Fibroblast of skin of scalp (primary cell): ENCODE data around the gene ATRNL1.
"Not testable (repeated sequence)": the region's sequence is repeated elsewhere in the genome, so short reads cannot be mapped to it uniquely, and the experiment has no call there.

Source experiments
- DNase-seq: peaks from one replicate; pipeline ENCODE4 v3.0.0-alpha.2; 2013

Gene ATRNL1

GRCh38 chr10:115638246-115638645 is 545.1 kb downstream of the ATRNL1 start:
- no peak for DNase-seq

GRCh38 chr10:115649217-115649616 is 556.1 kb downstream of the ATRNL1 start:
- no peak for DNase-seq

GRCh38 chr10:115653473-115653872 is 560.3 kb downstream of the ATRNL1 start:
- no peak for DNase-seq

GRCh38 chr10:115654961-115655360 is 561.8 kb downstream of the ATRNL1 start:
- DNase-seq, result no peak

DNA sequence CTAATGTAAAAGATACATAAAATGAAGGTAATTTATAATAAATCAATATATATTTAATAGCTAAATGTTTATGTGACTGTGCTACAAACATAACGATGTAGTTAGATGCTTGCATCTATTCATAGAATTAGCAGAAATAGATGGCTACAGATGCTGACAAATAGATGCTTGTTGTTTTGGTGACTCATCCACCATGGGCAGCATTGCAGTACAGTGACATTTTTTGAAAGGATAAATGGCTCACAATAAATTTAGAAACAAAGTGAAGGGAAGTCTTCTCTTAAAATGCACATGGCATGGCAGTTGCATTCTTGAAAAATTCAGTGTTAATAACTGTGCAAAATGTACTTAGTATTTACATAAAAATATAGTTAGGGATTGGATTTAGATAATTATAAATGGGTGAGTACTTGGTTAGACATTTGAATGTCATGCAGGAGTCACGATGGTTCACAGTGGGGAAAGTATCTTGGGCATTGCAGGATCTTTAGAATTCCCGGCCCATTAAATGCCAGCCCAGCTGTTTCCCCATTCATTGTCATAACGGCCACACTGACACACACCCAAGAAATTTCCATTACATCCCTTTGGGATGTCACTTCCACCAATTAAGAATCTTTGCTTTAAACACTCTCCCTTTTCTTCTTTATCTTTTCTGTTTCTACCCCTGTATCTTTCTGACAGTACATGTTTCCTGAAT is 564.1 kb downstream of the ATRNL1 start:
- DNase-seq, result no peak

- DNase-seq, result peak; percentile 4
Measured at GRCh38 chr10:115659616-115660015, 566.5 kb downstream of the ATRNL1 start.

DNA sequence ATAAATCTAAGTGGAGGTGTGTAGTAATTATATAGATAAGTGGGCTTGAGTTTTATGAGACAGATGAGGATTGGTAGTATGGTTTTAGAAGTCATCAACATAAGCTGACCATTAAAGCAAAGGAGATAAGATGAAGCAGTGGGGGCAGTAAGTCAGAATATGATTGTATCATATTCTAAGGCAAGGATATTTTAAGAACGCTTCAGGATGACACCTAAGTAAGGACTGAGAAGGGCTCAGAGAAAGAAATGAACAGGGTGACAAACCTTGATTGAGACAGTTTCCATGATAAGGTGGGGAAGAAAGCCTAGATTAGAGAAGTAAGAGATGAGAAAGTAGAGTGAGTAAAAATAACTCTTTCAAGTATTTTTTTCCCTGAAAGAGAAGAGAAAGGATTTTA is 567.2 kb downstream of the ATRNL1 start:
- no peak for DNase-seq

DNA sequence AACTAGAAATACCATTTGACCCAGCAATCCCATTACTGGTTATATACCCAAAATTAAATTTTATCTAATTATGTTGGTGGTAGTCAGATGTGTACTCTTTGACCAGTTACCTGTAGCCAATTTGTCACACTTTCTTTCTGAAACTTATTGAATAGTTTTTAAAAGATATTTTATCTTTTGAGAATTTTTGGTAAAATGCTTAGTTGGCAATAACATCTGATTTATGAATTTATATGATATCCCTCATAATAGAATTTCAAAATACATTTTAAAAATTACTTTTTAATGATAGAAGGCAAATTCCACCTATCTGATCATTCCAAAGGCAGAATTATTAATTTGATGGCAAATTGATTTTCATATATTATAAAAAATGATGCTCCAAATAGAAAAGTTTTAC is 569.3 kb downstream of the ATRNL1 start:
- DNase-seq, result no peak

GRCh38 chr10:115665549-115665948 is 572.4 kb downstream of the ATRNL1 start:
- DNase-seq, result no peak

DNA sequence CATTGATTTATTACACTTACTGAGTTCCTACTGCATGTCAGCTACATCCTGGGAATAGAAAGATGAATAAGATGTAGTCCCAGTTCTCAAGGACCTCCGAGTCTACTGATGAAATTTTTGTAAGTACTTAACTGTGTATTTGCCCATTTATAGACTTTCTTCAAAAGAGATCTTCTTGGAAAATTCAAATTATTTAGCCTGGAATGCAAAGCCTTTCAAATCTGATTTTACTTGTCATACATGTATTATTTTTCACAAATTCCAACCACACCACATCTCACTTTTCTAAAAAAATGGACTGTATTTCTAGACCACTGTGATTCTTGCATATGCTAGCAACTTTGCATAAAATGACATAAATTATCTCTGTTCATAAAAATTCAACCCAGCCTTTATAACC is 581.3 kb downstream of the ATRNL1 start:
- peak; percentile 82 for DNase-seq

- DNase-seq, result no peak
Measured at GRCh38 chr10:115696747-115697146, 603.6 kb downstream of the ATRNL1 start.

GRCh38 chr10:115706026-115706425 is 612.9 kb downstream of the ATRNL1 start:
- DNase-seq, result peak; percentile 52

DNA sequence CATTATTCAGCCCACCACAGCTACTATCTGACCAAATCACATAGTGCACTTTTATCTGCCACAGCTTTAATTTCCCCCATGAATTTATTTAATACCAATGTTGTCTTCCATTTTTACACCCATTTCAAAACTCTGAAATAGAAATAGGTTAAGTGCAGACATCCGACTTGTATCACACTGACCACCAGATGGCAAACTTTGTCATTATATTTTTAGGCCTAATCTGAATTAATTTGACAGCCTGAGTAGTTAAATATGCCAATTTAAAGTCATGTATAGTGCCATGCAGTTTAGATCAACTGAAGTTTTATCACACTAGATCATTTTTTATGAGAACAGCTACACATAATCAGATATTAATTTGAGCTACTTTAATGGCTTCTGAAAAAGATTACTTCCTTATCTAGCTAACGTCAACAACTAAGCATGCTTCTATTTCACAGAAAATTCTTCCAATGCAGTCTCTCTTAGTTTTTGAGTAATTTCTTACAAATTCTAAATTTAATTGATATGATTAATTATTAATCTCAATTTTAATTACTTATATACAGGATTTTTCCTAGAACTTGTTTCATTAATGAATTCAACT is 613.4 kb downstream of the ATRNL1 start:
- peak; percentile 49 for DNase-seq

DNA sequence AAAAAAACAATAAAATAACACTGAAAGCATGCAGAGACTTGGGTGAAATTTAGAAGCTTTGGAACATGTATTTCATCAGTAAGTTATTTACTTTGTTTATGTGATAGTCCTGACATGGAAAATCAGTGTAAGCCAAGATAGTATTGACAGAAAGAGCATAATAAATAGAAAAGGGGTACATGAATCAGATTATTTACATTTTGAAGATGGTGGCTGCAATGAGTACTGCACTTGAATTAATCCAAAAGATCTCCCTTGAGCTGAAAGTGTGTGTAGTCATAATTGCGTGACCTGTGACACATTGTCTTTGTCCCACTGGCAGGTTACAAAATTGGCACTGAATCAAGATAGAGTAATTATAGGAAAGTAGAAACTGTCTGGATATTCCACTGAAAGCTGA is 617.0 kb downstream of the ATRNL1 start:
- DNase-seq, result no peak

DNA sequence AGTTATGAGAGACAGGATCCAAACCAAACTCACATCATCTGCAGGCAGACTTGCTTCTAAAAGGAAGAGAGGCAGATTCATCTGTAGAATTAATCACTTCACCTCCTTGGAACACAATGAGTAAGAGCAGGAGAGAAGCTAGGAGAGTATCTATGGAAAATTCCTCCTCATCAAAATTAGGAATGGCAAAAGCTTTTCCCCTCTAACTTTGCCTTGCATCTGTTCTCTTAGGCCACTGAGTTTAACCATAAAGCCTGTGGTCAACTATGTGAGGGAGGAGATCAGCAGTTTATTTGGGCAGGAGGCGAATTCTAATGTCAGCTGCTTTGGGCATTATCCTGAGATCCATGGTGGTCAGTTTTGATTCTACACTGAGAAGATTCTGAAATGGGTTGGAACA is 618.1 kb downstream of the ATRNL1 start:
- DNase-seq, result no peak

DNA sequence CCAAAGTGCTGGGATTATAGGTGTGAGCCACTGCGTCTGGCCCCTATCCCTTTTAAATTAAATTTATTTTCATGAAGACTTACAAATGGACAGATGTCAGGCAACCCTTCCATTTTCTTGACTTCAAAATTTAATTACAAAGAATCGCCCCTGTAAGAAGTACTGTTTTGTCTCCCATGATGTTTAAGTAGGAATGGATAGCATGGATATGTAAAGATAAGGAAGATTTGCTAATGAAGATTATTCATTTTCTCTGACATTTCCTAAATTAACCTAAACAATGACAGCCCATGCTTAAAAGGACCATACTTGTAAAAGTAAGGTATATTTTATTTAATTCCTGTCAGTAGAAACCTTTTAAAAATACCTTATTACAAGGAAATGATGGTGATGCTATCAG is 627.0 kb downstream of the ATRNL1 start:
- DNase-seq, result no peak

- no peak for DNase-seq
Measured at GRCh38 chr10:115727129-115727528, 634.0 kb downstream of the ATRNL1 start.

DNA sequence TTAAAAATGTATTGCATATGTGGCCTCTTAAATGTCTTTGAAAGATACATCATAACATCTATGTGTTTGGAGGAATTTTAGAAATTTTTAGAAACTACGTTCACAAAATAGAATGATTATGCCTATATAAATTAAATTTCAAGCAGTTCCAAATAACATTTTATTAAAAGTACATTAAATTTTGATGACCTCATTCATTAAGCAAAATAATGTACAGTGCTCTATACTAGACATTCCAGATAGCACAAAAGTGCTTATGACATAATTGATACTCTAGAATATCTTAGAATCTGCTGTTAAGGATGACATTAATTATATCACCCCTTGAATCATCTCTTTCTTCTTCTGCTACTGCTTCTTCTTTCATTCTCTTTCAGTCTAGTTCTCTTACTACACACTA is 650.9 kb downstream of the ATRNL1 start:
- no peak for DNase-seq

GRCh38 chr10:115745943-115746342 is 652.8 kb downstream of the ATRNL1 start:
- no peak for DNase-seq

GRCh38 chr10:115747811-115748210 is 654.6 kb downstream of the ATRNL1 start:
- DNase-seq, result no peak

DNA sequence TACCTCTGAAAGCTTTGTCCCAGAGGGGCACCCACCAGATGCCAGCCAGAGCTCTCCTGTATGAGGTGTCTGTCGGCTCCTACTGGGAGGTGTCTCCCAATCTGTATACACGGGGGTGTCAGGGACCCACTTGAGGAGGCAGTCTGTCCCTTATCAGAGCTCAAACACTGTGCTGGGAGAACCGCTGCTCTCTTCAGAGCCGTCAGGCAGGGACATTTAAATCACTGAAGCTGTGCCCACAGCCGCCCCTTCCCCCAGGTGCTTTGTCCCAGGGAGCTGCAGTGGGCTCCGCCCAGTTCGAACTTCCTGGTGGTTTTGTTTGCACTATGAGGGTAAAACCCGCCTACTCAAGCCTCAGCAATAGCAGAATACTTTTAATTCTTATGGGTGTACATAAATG is 665.3 kb downstream of the ATRNL1 start:
- not testable (repeated sequence) for DNase-seq

DNA sequence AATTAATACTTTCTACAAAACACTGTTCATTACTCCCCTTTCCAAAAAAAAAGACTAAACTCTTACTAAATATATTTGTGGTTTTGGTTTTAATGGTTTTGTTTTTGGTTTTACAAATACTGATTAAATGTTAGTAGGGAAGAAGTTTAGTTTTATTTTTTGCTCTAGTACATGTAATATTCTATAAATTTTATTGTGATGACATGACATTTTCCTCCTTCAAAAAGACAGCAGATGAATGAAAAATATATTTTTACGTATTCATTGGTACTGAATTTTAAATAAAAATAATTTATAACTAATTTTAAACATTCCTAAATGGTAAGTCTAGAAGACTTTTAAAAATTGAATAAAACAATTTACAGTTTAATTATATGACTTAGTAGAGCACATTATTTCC is 667.0 kb downstream of the ATRNL1 start:
- no peak for DNase-seq

- DNase-seq, result peak; percentile 36
Measured at GRCh38 chr10:115761166-115761565, 668.0 kb downstream of the ATRNL1 start.

DNA sequence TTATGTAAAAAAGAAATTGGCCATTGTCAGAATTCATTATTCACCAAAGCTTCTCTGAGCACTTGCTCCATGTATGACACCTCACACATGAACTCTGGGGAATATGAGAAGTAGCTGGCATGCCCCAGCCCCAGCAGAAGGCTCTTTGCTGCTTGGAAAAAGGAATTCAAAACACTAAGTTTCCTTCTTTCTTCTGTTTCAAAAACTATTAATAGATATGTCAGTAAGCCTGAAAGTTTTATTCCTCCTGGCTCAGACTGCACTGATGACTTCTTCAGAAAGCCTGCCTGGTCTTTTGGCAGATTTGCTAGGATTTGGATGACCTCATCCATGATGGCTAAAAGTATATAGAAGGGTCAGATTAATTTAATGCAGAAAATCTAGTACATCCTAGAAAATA is 668.9 kb downstream of the ATRNL1 start:
- peak; percentile 47 for DNase-seq

DNA sequence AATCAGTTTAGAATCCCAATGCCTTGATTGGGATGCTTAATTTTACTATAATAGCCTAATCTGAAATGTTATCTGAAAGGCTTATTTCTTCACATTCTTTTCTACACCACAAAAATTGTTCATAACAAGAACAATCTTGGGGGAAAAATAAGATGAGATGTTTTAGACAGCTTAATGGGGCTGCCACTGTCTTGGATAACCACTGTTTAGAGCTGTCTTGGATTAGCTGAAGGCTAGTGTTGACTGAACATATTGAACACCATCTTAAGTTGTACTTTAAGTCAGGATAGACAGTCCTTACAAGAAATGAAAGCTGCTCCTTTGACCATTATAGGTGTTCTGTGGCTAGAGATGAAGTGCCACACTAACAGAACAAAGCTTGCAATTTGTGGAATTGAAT is 678.6 kb downstream of the ATRNL1 start:
- DNase-seq, result no peak
